ENCODE measurements around the gene ZFPM1.

Gene ZFPM1

GRCh38 chr16:88455610-88456355, 2.7 kb downstream of the ZFPM1 start:
- no peaks in the 10 kb centered on the region for H3K27me3 ChIP-seq (ENCODE audit: low read length)
- H3K9ac ChIP-seq (ENCODE audit: low read length) = no peak overlapping the region
- no peak overlapping the region for H2AFZ ChIP-seq (ENCODE audit: low read depth, low read length, severe bottlenecking)
- no peaks in the 10 kb centered on the region for H3K79me2 ChIP-seq (ENCODE audit: insufficient read depth, low read length)
- no peak overlapping the region for H3K4me2 ChIP-seq (ENCODE audit: low read depth, low read length, poor library complexity, severe bottlenecking)
- H3K9me2 ChIP-seq (replicated peaks; ENCODE audit: insufficient read depth, low read length) = no peaks in the 10 kb centered on the region
- TF ChIP-seq EZH2phosphoT487 (conservative IDR thresholded peaks at IDR 0.05; ENCODE audit: low read length) (no peak), CTCF (IDR thresholded peaks at IDR 0.05; ENCODE audit: insufficient read depth, low read length, poor library complexity, severe bottlenecking) (no peak)
- no peak overlapping the region for H3K4me3 ChIP-seq (ENCODE audit: insufficient read depth, low read length, poor library complexity, severe bottlenecking)
- no peaks in the 10 kb centered on the region for H4K20me1 ChIP-seq (ENCODE audit: low read depth, low read length)
- H3K27ac ChIP-seq (ENCODE audit: low read depth, low read length) = no peak overlapping the region
- H3K9me3 ChIP-seq (ENCODE audit: insufficient read depth, low read length) = no peaks in the 10 kb centered on the region
- no peaks in the 10 kb centered on the region for H3F3A ChIP-seq (ENCODE audit: insufficient read depth)
- H3K36me3 ChIP-seq (ENCODE audit: low read length) = no peaks in the 10 kb centered on the region

- no peaks in the 10 kb centered on the region for H3K79me2 ChIP-seq (ENCODE audit: insufficient read depth, low read length)
- TF ChIP-seq CTCF (IDR thresholded peaks at IDR 0.05; ENCODE audit: insufficient read depth, low read length, poor library complexity, severe bottlenecking) (no peak), EZH2phosphoT487 (conservative IDR thresholded peaks at IDR 0.05; ENCODE audit: low read length) (no peak)
Observed at GRCh38 chr16:88456356-88457292, 3.5 kb downstream of the ZFPM1 start.

GRCh38 chr16:88458039-88458772, 5.1 kb downstream of the ZFPM1 start:
- TF ChIP-seq CTCF (IDR thresholded peaks at IDR 0.05; ENCODE audit: insufficient read depth, low read length, poor library complexity, severe bottlenecking) (no peak), EZH2phosphoT487 (conservative IDR thresholded peaks at IDR 0.05; ENCODE audit: low read length) (no peak)
- no peaks in the 10 kb centered on the region for H3K36me3 ChIP-seq (ENCODE audit: low read length)
- H4K20me1 ChIP-seq (ENCODE audit: low read depth, low read length) = no peaks in the 10 kb centered on the region
- H3K9me3 ChIP-seq (ENCODE audit: insufficient read depth, low read length) = no peaks in the 10 kb centered on the region
- no peak overlapping the region for H3K9ac ChIP-seq (ENCODE audit: low read length)
- H3K9me2 ChIP-seq (replicated peaks; ENCODE audit: insufficient read depth, low read length) = no peaks in the 10 kb centered on the region
- no peak overlapping the region for H3K4me2 ChIP-seq (ENCODE audit: low read depth, low read length, poor library complexity, severe bottlenecking)
- no peak overlapping the region for H3K27ac ChIP-seq (ENCODE audit: low read depth, low read length)
- no peak overlapping the region for H2AFZ ChIP-seq (ENCODE audit: low read depth, low read length, severe bottlenecking)
- no peaks in the 10 kb centered on the region for H3F3A ChIP-seq (ENCODE audit: insufficient read depth)
- no peak overlapping the region for H3K4me3 ChIP-seq (ENCODE audit: insufficient read depth, low read length, poor library complexity, severe bottlenecking)
- no peaks in the 10 kb centered on the region for H3K27me3 ChIP-seq (ENCODE audit: low read length)
- H3K79me2 ChIP-seq (ENCODE audit: insufficient read depth, low read length) = no peaks in the 10 kb centered on the region

More at GRCh38 chr16:88456356-88457292, 3.5 kb downstream of the ZFPM1 start:
- Histone ChIP-seq H2AFZ (ENCODE audit: low read depth, low read length, severe bottlenecking) (no peak overlapping the region), H3F3A (ENCODE audit: insufficient read depth) (no peaks in the 10 kb centered on the region), H3K9ac (ENCODE audit: low read length) (no peak overlapping the region), H3K27me3 (ENCODE audit: low read length) (no peaks in the 10 kb centered on the region), H3K4me3 (ENCODE audit: insufficient read depth, low read length, poor library complexity, severe bottlenecking) (no peak overlapping the region), H3K36me3 (ENCODE audit: low read length) (no peaks in the 10 kb centered on the region), H3K4me2 (ENCODE audit: low read depth, low read length, poor library complexity, severe bottlenecking) (no peak overlapping the region), H3K9me3 (ENCODE audit: insufficient read depth, low read length) (no peaks in the 10 kb centered on the region), H3K27ac (ENCODE audit: low read depth, low read length) (no peak overlapping the region), H4K20me1 (ENCODE audit: low read depth, low read length) (no peaks in the 10 kb centered on the region), H3K9me2 (replicated peaks; ENCODE audit: insufficient read depth, low read length) (no peaks in the 10 kb centered on the region)

Measured in SU-DHL-6 (cell line).